GM23338 (cell line): Measurements from ENCODE around the gene SERPINE2. TPM values are rescaled to one million over a fixed set of nuclear protein-coding genes. Genes with fewer than 3 reads are reported as not detected.

Source experiments
- ATAC-seq: fragments of 200-7000 bp; cut with Tn5 transposase; 3 replicates; pipeline ENCODE4 v1.9.1; 2020
- DNase-seq: peaks from one replicate; pipeline ENCODE4 v3.0.0-alpha.2; 2015; ENCODE audit warnings: low spot score
- H2AFZ ChIP-seq: fragments of 200-600 bp; sonication (generic); 2 replicates; pipeline ENCODE4 v1.8.0; 2016; ENCODE audit warnings: antibody characterized with exemption, mild to moderate bottlenecking, moderate library complexity
- H3F3A ChIP-seq: fragments of 200-600 bp; sonication (generic); replicated peaks from 2 replicates; pipeline ENCODE4 v1.8.0; 2017; ENCODE audit warnings: antibody characterized with exemption, mixed run types, low read depth
- H3K27ac ChIP-seq: fragments of 200-600 bp; sonication (generic); 2 replicates; pipeline ENCODE4 v1.6.1; 2016; ENCODE audit warnings: low read depth
- H3K27me3 ChIP-seq: fragments of 200-600 bp; sonication (generic); 2 replicates; pipeline ENCODE4 v1.8.0; 2016; ENCODE audit warnings: mild to moderate bottlenecking, mixed run types, moderate library complexity; ENCODE audit not compliant: insufficient read depth
- H3K36me3 ChIP-seq: fragments of 200-600 bp; sonication (generic); 2 replicates; pipeline ENCODE4 v1.8.0; 2016; ENCODE audit warnings: mild to moderate bottlenecking; ENCODE audit not compliant: insufficient read depth
- H3K4me1 ChIP-seq: fragments of 200-600 bp; sonication (generic); 2 replicates; pipeline ENCODE4 v1.8.0; 2016; ENCODE audit warnings: mild to moderate bottlenecking, moderate library complexity; ENCODE audit not compliant: insufficient read depth
- H3K4me2 ChIP-seq: fragments of 200-600 bp; sonication (generic); 2 replicates; pipeline ENCODE4 v1.7.1; 2017; ENCODE audit warnings: mixed run types
- H3K4me3 ChIP-seq: fragments of 200-600 bp; sonication (generic); 2 replicates; pipeline ENCODE4 v1.6.1; 2016; ENCODE audit warnings: mixed run types
- H3K79me2 ChIP-seq: fragments of 200-600 bp; sonication (generic); replicated peaks from 2 replicates; pipeline ENCODE4 v1.8.0; 2017; ENCODE audit warnings: mild to moderate bottlenecking; ENCODE audit not compliant: insufficient read depth
- H3K9me2 ChIP-seq: fragments of 200-600 bp; sonication (generic); 2 replicates; pipeline ENCODE4 v1.8.0; 2017; ENCODE audit not compliant: insufficient read depth
- H4K20me1 ChIP-seq: fragments of 200-600 bp; sonication (generic); replicated peaks from 2 replicates; pipeline ENCODE4 v1.8.0; 2017; ENCODE audit warnings: mild to moderate bottlenecking; ENCODE audit not compliant: insufficient read depth
- H3K27ac Mint-ChIP-seq: 2 replicates; pipeline ENCODE4 v1.8.0; 2020; ENCODE audit warnings: inconsistent platforms, mild to moderate bottlenecking, moderate library complexity, mixed read lengths
- H3K27me3 Mint-ChIP-seq: 3 replicates; pipeline ENCODE4 v1.8.0; 2022; ENCODE audit warnings: low read depth, mild to moderate bottlenecking, moderate library complexity, mixed read lengths, inconsistent platforms; ENCODE audit not compliant: insufficient read depth, poor library complexity
- H3K36me3 Mint-ChIP-seq: 3 replicates; pipeline ENCODE4 v1.8.0; 2021; ENCODE audit warnings: low read depth, mild to moderate bottlenecking, inconsistent platforms, moderate library complexity, mixed read lengths
- H3K4me1 Mint-ChIP-seq: 3 replicates; pipeline ENCODE4 v1.8.0; 2020; ENCODE audit warnings: mild to moderate bottlenecking, inconsistent platforms, mixed read lengths
- H3K4me3 Mint-ChIP-seq: 3 replicates; pipeline ENCODE4 v1.8.0; 2021; ENCODE audit warnings: moderate library complexity, mild to moderate bottlenecking, inconsistent platforms, mixed read lengths
- H3K9me3 Mint-ChIP-seq: 3 replicates; pipeline ENCODE4 v1.8.0; 2020; ENCODE audit warnings: moderate library complexity, mild to moderate bottlenecking, inconsistent platforms, mixed read lengths
- CREB1 ChIP-seq: fragments of 250-450 bp; sonication (Bioruptor Pico); IDR thresholded peaks from 2 replicates; pipeline ENCODE4 v1.5.0; 2020; ENCODE audit warnings: low read depth, mild to moderate bottlenecking, moderate library complexity
- EZH2 ChIP-seq: fragments of 200-600 bp; sonication (generic); IDR thresholded peaks from one replicate; pipeline ENCODE4 v1.8.0; 2017; ENCODE audit warnings: antibody characterized with exemption, mild to moderate bottlenecking, low read depth; ENCODE audit not compliant: unreplicated experiment
- EZH2phosphoT487 ChIP-seq: fragments of 200-600 bp; sonication (generic); IDR thresholded peaks from one replicate; pipeline ENCODE4 v1.8.1; 2018; ENCODE audit warnings: antibody characterized with exemption; ENCODE audit not compliant: unreplicated experiment
- JUNB ChIP-seq: IDR thresholded peaks from one replicate; pipeline ENCODE4 v1.6.1; 2016; ENCODE audit warnings: antibody characterized with exemption; ENCODE audit not compliant: unreplicated experiment
- NANOG ChIP-seq: IDR thresholded peaks from 2 replicates; pipeline ENCODE4 v1.6.1; 2016; ENCODE audit warnings: antibody characterized with exemption, borderline replicate concordance
- POLR2AphosphoS5 ChIP-seq: IDR thresholded peaks from 2 replicates; pipeline ENCODE4 v1.6.1; 2016; ENCODE audit warnings: antibody characterized with exemption, low read depth
- STAT1 ChIP-seq: IDR thresholded peaks from one replicate; pipeline ENCODE4 v1.6.1; 2016; ENCODE audit warnings: antibody characterized with exemption; ENCODE audit not compliant: unreplicated experiment
- ZNF114 ChIP-seq: fragments of 250-450 bp; sonication (Bioruptor Pico); IDR thresholded peaks from 2 replicates; pipeline ENCODE4 v1.5.0; 2020; ENCODE audit warnings: mild to moderate bottlenecking, moderate library complexity
- ZNF331 ChIP-seq: fragments of 250-450 bp; sonication (Bioruptor Pico); IDR thresholded peaks from 2 replicates; pipeline ENCODE4 v1.5.0; 2020; ENCODE audit warnings: low read depth, mild to moderate bottlenecking, moderate library complexity
- ZNF462 ChIP-seq: fragments of 250-450 bp; sonication (Bioruptor Pico); IDR thresholded peaks from 2 replicates; pipeline ENCODE4 v1.5.0; 2020; ENCODE audit warnings: mild to moderate bottlenecking, moderate library complexity
- polyA plus RNA-seq: library from polyadenylated mRNA; unstranded; fragments of >200 nt; fragmentation: Nextera tagmentation; extraction: Ambion mirVana; gene quantifications from 2 replicates; pipeline ENCODE4 v1.2.1, GENCODE V29; 2016
- total RNA-seq: library from RNA; depleted of rRNA; stranded (reverse); fragments of >200 nt; shearing (Covaris generic); gene quantifications from 2 replicates; pipeline ENCODE4 v1.2.3, GENCODE V29; 2014
- TF ChIP-seq, protein P1 (sequence below), 2 experiments: fragments of 200-600 bp in 1 of 2; sonication (generic) in 1 of 2; conservative IDR thresholded peaks; 2 replicates each; pipeline versions ENCODE4 v1.5.1 to v1.6.1; 2016 to 2017; ENCODE audit warnings: antibody characterized with exemption in 2 of 2, low read depth in 2 of 2, mild to moderate bottlenecking in 2 of 2, moderate library complexity in 1 of 2
- TF ChIP-seq, protein P2 (sequence below): IDR thresholded peaks from 2 replicates; pipeline ENCODE4 v1.6.1; 2016; ENCODE audit warnings: antibody characterized with exemption
- TF ChIP-seq, protein P3 (sequence below): IDR thresholded peaks from one replicate; pipeline ENCODE4 v1.6.1; 2018; ENCODE audit warnings: antibody characterized with exemption; ENCODE audit not compliant: unreplicated experiment

The SERPINE2 gene
- total and polyA plus RNA-seq, 2 experiments from 2014 or later = 38.6 to 44.2 TPM

DNA sequence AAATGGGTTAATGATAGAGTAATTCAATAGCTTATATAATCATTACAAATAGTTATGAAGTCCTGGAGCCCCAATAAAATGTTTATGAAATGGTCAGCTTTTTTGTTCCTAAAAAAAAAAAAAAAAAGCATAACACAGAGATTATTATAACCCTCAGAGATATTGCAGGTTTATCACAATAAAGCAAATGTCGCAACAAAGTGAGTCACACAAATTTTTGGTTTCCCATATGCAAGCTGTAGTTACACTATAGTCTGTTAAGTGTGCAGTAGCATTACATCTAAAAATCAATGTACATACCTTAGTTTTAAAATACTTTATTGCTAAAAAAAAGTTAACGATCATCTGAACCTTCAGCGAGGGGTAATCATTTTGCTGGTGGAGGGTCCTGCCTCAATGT is 114.0 kb downstream of the SERPINE2 start:
- H4K20me1 ChIP-seq = peaks cover 33% of the 10 kb centered on the region

More for the DNA sequence above, 114.0 kb downstream of the SERPINE2 start:
- no peaks in the 10 kb centered on the region for H3F3A ChIP-seq
- DNase-seq = no peak
- no peaks in the 10 kb centered on the region for H3K36me3 ChIP-seq
- peaks cover 11% of the 10 kb centered on the region; the same call in 2 of the 3 replicates for H3K4me1 Mint-ChIP-seq
- H3K4me3 ChIP-seq = no peak overlapping the region
- H3K4me2 ChIP-seq = no peak overlapping the region
- no peaks in the 10 kb centered on the region for H3K27me3 Mint-ChIP-seq
- H3K27me3 ChIP-seq = no peaks in the 10 kb centered on the region
- H2AFZ ChIP-seq = no peak overlapping the region
- H3K4me3 Mint-ChIP-seq = no peak overlapping the region
- no peaks in the 10 kb centered on the region for H3K9me2 ChIP-seq
- no peak overlapping the region for H3K27ac ChIP-seq
- no peak for TF ChIP-seq NANOG
- no peak for TF ChIP-seq ZNF331 (CRISPR knock-in tag)
- TF ChIP-seq, protein P1, sequence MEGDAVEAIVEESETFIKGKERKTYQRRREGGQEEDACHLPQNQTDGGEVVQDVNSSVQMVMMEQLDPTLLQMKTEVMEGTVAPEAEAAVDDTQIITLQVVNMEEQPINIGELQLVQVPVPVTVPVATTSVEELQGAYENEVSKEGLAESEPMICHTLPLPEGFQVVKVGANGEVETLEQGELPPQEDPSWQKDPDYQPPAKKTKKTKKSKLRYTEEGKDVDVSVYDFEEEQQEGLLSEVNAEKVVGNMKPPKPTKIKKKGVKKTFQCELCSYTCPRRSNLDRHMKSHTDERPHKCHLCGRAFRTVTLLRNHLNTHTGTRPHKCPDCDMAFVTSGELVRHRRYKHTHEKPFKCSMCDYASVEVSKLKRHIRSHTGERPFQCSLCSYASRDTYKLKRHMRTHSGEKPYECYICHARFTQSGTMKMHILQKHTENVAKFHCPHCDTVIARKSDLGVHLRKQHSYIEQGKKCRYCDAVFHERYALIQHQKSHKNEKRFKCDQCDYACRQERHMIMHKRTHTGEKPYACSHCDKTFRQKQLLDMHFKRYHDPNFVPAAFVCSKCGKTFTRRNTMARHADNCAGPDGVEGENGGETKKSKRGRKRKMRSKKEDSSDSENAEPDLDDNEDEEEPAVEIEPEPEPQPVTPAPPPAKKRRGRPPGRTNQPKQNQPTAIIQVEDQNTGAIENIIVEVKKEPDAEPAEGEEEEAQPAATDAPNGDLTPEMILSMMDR (conservative IDR thresholded peaks at IDR 0.05; ENCODE audit: low read depth in 2 of 2) = no peak
- no peak for TF ChIP-seq ZNF114 (CRISPR knock-in tag)
- TF ChIP-seq STAT1 = no peak
- no peak for TF ChIP-seq EZH2phosphoT487
- no peak for TF ChIP-seq POLR2AphosphoS5
- TF ChIP-seq CREB1 (CRISPR knock-in tag) = no peak
- TF ChIP-seq, protein P2, sequence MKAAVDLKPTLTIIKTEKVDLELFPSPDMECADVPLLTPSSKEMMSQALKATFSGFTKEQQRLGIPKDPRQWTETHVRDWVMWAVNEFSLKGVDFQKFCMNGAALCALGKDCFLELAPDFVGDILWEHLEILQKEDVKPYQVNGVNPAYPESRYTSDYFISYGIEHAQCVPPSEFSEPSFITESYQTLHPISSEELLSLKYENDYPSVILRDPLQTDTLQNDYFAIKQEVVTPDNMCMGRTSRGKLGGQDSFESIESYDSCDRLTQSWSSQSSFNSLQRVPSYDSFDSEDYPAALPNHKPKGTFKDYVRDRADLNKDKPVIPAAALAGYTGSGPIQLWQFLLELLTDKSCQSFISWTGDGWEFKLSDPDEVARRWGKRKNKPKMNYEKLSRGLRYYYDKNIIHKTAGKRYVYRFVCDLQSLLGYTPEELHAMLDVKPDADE = no peak
- no peak for TF ChIP-seq JUNB
- TF ChIP-seq, protein P3, sequence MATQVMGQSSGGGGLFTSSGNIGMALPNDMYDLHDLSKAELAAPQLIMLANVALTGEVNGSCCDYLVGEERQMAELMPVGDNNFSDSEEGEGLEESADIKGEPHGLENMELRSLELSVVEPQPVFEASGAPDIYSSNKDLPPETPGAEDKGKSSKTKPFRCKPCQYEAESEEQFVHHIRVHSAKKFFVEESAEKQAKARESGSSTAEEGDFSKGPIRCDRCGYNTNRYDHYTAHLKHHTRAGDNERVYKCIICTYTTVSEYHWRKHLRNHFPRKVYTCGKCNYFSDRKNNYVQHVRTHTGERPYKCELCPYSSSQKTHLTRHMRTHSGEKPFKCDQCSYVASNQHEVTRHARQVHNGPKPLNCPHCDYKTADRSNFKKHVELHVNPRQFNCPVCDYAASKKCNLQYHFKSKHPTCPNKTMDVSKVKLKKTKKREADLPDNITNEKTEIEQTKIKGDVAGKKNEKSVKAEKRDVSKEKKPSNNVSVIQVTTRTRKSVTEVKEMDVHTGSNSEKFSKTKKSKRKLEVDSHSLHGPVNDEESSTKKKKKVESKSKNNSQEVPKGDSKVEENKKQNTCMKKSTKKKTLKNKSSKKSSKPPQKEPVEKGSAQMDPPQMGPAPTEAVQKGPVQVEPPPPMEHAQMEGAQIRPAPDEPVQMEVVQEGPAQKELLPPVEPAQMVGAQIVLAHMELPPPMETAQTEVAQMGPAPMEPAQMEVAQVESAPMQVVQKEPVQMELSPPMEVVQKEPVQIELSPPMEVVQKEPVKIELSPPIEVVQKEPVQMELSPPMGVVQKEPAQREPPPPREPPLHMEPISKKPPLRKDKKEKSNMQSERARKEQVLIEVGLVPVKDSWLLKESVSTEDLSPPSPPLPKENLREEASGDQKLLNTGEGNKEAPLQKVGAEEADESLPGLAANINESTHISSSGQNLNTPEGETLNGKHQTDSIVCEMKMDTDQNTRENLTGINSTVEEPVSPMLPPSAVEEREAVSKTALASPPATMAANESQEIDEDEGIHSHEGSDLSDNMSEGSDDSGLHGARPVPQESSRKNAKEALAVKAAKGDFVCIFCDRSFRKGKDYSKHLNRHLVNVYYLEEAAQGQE = no peak
- TF ChIP-seq EZH2 = no peak
- TF ChIP-seq ZNF462 = no peak
- H3K4me1 ChIP-seq = peaks cover 6% of the 10 kb centered on the region
- peaks cover 100% of the 10 kb centered on the region for H3K79me2 ChIP-seq
- H3K36me3 Mint-ChIP-seq = peaks cover 41% of the 10 kb centered on the region; the same call in 2 of the 3 replicates
- H3K9me3 Mint-ChIP-seq = peaks cover 7% of the 10 kb centered on the region; the same call in 2 of the 3 replicates
- no peak overlapping the region for H3K27ac Mint-ChIP-seq
- ATAC-seq = no peak
